ENCODE measurements around the gene ZNF879.

ZNF879 gene

GRCh38 chr5:179023528-179024189, at the start of gene ZNF879:
ZNF879 (plus strand) TSS chr5:179023804; CDS start chr5:179025005, 1,201 bp downstream.
- DNase-seq: no peak

DNA sequence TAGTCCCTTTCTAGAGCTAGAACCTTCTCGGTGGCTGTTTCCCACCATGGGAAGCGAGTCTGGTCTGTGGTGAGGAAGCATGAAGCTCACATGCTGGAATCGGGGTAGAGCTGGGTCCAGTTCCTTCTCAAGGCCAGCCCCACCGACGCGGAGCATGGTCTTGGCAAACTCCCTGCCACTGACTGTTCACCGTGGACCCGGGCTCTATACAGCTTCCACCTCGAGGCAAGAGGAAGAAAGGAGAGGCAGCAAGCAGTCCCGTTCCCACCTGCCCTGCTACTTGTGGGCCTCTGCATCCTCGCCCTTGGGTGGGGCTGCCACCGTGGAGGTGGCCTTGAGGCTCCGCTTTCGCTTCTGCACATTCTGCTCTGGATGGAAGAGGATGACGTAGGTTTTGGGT, 42.2 kb upstream of the ZNF879 start:
- no peak for DNase-seq

DNA sequence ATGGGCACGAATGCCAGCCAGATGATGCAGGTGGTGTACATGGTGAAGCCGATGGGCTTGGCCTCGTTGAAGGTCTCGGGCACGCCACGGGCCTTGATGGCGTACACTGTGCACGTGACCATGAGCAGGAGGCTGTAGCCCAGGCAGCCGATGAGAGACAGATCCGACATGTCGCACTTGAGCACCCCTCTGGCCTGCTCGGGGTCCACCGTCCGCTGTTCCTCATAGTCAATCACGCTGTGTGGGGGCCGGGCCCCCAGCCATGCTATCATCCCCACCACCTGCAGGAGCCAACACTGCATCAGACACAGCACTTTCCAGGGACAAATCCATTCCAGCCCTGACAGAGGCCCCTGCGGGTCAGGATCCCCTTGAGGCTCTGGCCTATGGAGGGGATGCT, 40.7 kb upstream of the ZNF879 start:
- no peak for DNase-seq

- no peak for DNase-seq
Observed at GRCh38 chr5:178983728-178984127, 39.9 kb upstream of the ZNF879 start.

GRCh38 chr5:178984145-178985072, 39.2 kb upstream of the ZNF879 start:
- no peak for DNase-seq

DNA sequence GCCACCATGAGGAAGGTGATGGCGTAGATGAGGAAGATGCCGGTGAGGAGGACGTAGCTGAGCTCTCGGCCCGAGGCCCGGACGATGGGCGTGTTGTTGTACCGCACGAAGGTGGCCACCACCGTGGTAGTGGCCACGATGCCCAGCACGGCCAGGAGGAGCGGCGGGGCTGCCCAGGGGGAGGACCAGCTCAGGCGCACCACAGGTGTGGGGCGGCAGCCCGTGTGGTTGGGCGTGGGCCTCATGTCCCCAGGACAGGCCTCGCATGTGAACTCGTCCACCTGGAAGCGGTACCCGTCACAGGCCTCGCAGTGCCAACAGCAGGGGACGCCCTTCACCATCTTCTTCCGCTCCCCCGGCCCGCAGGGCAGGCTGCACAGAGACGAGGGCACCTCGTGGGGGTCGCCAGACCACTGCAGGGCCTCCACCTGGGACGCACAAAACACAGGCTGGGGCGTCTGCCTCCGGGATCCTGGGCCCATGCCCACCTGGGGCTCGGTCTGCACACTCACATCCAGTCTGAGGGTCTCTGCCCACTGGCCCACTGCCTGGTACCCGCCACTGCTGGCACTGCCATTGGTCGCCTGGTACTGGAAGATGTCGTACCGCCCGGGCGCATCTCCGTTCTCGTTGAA, 37.2 kb upstream of the ZNF879 start:
- no peak for DNase-seq

GRCh38 chr5:178988436-178989220, 35.0 kb upstream of the ZNF879 start:
- DNase-seq: no peak

DNA sequence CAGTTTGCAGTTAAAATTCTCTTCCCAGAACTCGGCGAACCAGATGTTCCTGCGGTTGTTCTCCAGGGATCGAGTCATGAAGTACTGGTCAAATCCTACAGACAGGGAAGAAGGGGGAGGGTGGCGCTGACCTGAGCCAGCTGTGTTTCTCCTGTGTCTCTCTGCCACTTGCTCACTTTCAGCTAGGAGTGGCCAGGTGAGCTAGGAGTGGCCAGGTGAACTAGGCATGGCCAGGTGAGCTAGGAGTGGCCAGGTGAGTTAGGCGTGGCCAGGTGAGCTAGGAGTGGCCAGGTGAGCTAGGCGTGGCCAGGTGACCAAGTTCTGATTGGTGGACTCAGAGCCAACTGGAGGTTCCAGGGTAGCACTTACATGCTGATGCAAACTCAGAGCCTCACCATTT, 34.3 kb upstream of the ZNF879 start:
- no peak for DNase-seq

GRCh38 chr5:178990491-178990890, 33.1 kb upstream of the ZNF879 start:
- no peak for DNase-seq

- DNase-seq: no peak
Observed at GRCh38 chr5:178991190-178992145, 32.1 kb upstream of the ZNF879 start.

DNA sequence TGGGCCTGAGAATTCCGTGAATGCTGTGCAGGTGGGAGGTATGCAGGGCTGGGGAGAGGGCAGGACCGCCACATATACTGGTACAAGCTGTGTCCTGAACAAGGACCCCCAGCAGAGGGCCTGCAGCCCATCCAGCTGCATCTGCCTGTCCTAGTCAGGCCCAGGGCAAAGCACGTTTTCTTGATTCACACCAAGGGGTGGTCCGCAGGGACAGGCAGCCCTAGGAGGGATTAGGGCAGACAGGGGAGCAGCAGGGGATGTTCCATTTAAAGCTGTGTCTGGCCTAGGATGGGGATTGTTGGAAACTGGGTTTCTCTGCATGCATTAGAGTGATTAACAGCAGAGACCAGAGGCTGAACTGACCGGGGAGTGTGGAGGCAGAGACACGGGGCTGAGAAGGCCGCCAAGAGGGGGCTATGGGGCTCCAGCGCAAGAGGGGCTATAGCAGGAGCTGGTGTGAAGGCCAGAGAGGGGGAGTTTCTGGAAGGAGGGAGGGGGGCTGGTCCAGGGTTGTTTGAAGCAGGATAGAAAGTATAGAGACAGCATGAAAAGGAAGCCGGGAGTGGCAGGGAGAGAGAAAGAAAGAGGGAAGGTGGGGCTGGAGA, 31.2 kb upstream of the ZNF879 start:
- no peak for DNase-seq

DNA sequence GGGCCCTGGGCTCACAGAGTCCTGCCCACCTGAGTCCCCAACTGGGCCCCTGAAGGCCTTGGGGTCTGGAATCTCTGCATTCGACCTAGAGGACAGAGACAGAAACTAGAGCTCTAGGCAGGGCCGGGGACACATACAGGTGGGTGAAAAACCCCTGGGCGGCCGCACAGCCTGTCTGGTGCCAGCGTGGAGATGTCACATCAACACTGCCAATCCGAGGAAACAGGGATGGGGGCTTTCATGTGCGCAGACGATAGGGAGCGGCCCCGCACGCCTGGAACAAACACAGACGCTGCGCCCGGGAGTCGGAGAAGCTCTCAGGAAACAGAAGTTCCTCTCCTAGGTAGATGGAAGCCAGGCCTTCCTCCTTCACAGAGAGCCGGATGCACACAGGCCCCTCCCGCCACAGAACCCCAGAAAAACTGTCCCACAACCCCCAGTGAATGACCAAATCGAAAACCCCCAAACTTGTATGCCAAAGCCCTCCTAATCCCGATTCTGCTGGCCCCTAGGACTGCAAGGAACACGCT, 30.3 kb upstream of the ZNF879 start:
- no peak for DNase-seq

DNA sequence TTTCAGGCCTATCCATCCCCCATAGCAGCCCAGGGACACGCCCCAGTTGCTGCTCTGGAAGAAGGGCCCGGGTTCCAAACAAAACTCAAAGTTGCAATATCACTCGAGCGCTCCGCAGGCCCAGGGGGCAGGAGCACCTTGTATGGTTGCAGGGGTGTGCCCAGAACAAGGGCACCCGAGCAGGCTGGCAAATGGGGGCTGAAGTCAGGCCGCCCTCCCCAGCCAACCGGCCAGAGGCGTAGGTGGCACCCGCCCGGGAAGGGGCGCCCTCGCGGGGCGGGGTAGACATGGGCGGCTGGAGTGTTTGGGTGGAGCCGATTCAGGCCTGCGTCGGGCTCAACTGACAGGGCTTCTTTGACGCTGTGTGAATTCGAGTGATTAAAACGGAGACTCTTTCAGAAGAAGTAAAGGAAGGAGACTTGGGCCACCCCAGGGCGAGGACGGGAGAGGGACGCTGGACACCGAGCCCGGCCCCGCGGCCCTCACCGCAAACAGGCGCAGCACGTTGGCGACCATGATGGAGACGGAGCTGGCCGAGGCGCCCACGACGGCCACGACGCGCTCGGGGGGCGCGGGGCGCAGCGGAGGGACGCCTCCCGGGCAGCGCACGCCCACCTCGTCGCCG, 29.5 kb upstream of the ZNF879 start:
- no peak for DNase-seq

DNA sequence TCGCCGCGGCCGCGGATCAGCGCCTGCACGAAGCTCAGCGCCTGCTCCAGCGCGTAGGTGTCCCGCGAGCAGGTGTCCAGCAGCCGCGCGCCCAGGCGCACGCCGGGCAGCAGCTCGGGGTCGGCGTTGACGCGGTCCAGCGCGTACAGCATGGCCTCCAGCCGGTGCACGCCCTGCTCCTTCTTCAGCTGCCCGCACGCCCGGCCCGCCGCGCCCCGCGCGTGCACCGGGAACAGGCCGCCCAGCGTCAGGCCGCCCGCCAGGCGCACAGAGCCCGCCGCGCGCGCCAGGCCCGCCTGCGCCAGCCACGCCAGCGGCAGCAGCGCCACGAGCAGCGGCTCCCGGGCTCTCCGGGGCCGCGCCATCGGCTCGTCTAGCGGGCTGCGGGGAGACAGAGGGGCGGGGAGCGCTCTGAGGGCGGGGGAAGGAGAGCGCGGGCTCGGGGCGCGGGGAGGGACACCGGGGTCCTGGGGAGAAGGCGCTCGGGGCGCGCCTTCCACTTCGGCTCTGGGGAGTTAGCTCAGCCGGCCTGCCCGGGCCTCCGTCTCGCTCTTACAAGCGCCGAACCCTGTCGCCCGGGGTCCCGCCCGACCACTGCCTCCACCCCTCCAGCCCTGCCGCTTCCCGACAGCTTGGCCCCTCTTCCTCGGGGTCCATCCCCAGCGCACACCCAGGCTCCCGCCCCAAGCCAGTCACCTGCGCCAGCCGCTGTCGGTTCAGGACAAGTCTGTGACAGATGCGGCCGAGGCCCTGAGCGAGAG, 28.8 kb upstream of the ZNF879 start, which contains the start of gene GRM6:
Gene GRM6, minus strand, starts transcription at position 741 of the 761 bp plus-strand sequence. Its CDS starts 376 bp downstream, at position 365.
- DNase-seq: no peak

DNA sequence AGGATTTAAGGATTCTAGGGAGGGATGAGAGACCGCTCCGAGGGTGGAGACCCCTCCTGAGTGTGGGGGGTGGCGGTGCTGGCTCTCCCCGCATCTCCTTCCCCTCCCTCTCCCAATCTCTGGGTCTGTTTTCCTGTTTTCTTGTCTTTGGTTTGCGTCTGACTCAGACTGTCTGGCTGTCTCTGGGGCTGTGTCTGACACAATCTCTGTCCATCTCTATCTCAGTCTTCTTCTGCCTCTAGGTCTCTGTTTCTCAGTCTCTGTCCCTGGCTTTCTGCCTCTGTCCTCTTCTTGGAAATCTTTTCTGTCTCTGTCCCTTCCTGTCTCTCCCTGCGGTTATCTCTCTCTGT, 28.3 kb upstream of the ZNF879 start:
- no peak for DNase-seq

GRCh38 chr5:178996156-178996555, 27.4 kb upstream of the ZNF879 start:
- no peak for DNase-seq

DNA sequence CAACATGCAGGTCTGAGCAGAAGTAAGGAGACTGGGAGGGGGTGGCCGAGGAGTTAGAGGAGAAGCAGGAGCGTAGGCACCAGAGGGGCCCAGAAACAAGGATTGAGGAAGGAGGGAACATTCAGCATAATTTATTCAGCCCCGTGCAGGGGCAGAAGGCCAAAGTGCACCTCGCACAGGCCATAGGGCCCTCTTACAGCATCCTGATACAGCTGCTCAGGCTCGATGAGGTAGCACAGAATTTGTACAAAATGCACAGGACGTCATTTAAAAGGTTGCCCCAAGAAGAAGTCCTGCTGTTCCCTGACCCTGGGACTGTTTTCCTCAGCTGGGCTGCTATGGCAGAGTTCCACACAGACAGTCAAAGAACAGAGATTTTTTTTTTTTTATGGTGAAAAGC, 26.4 kb upstream of the ZNF879 start:
- DNase-seq: no peak

DNA sequence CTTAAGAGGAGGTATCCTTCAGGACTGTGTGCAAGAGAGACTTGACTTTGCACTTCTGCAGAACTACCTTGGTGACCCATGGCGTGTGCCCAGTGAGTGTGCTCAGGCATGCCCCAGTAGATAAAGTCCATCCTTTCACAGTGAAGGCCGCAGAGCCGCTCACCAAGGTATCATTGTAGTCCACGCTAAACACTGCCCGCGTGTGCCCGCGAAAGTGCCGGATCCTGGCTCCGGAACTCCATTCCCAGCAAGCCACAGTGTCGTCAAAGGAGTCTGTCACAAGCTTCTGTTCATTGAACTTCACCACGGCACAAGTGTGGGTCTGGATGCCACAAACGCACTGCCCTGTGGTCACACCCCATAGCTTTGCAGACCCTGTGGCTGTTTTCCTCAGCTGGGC, 25.2 kb upstream of the ZNF879 start:
- DNase-seq: no peak

- DNase-seq: no peak
Observed at GRCh38 chr5:179006564-179006963, 17.0 kb upstream of the ZNF879 start.

DNA sequence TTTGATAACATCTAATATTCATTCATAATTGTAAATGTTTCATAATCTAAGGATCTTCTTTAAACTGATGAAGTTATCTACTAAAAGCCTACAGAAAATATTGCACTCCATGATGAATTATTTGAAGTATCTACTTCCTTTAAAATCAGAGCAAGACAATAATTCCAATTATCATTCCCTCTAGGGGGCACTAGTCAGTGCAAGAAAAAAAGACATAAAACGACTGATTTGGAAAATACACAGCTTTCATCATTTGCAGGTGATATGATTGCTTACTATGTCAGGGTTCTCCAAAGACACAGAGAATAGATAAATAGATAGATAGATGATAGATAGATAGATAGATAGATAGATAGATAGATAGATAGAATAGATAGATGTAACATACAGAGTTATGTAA, 14.9 kb upstream of the ZNF879 start:
- no peak for DNase-seq
